A673 (cell line): Measurements from ENCODE around the gene DNHD1.

Source experiments
- EZH2 ChIP-seq: fragments of 200-600 bp; sonication (generic); IDR thresholded peaks from 2 replicates; pipeline ENCODE4 v1.6.1; 2017; ENCODE audit warnings: borderline replicate concordance, low read depth, mild to moderate bottlenecking, mixed read lengths, antibody characterized with exemption, low read length; ENCODE audit not compliant: poor library complexity, severe bottlenecking
- TF ChIP-seq, protein P1 (sequence below): fragments of 300-800, 200-600 bp; sonication (generic); conservative IDR thresholded peaks from 2 replicates; pipeline ENCODE4 v1.5.1; 2017; ENCODE audit warnings: low read depth, mild to moderate bottlenecking, antibody characterized with exemption, low read length, moderate library complexity, mixed read lengths

GRCh38 chr11:6485661-6486060, 11.4 kb upstream of the DNHD1 start:
- TF ChIP-seq, protein P1, sequence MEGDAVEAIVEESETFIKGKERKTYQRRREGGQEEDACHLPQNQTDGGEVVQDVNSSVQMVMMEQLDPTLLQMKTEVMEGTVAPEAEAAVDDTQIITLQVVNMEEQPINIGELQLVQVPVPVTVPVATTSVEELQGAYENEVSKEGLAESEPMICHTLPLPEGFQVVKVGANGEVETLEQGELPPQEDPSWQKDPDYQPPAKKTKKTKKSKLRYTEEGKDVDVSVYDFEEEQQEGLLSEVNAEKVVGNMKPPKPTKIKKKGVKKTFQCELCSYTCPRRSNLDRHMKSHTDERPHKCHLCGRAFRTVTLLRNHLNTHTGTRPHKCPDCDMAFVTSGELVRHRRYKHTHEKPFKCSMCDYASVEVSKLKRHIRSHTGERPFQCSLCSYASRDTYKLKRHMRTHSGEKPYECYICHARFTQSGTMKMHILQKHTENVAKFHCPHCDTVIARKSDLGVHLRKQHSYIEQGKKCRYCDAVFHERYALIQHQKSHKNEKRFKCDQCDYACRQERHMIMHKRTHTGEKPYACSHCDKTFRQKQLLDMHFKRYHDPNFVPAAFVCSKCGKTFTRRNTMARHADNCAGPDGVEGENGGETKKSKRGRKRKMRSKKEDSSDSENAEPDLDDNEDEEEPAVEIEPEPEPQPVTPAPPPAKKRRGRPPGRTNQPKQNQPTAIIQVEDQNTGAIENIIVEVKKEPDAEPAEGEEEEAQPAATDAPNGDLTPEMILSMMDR = no peak
- no peak for TF ChIP-seq EZH2
